Naive thymus-derived CD8-positive, alpha-beta T cell (primary cell): ENCODE results near the gene WFDC1. TPM values are rescaled to one million over a fixed set of nuclear protein-coding genes. Genes with fewer than 3 reads are reported as not detected.

Experiments used
- ATAC-seq, 2 donors: fragments of 150-1000 bp; cut with Tn5 transposase in 1 of 2; sonication (Bioruptor Pico), chemical (Tn5 transposase) in 1 of 2; 1 replicate in 1 of 2; 2 replicates in 1 of 2; pipeline ENCODE4 v1.10.0; 2021; ENCODE audit warnings: mild to moderate bottlenecking in 2 of 2, moderate library complexity in 2 of 2
- POLR2A ChIA-PET: fragments of 350-600 bp; sonication (Branson Sonifier 250); formaldehyde crosslinking; loops from one replicate; lab custom pipeline; 2021; ENCODE audit warnings: antibody characterized with exemption; lab: Charles Lee
- DNase-seq, 10 donors: peaks; one replicate each; pipeline versions ENCODE4 v3.0.0 to v3.0.0-alpha.2; 2020 to 2022
- H3K27ac Mint-ChIP-seq, 10 donors: one replicate each; pipeline ENCODE4 v1.8.0; 2020 to 2022; ENCODE audit warnings: mild to moderate bottlenecking in 10 of 10, mixed read lengths in 10 of 10, moderate library complexity in 4 of 10, inconsistent platforms in 1 of 10
- H3K27me3 Mint-ChIP-seq, 5 donors: one replicate each; pipeline ENCODE4 v1.8.0; 2021 to 2022; ENCODE audit warnings: mixed read lengths in 5 of 5
- H3K36me3 Mint-ChIP-seq, 3 donors: one replicate each; pipeline ENCODE4 v1.8.0; 2020 to 2022; ENCODE audit warnings: mixed read lengths in 3 of 3, mild to moderate bottlenecking in 2 of 3, inconsistent platforms in 1 of 3
- H3K4me1 Mint-ChIP-seq, 4 donors: one replicate each; pipeline ENCODE4 v1.8.0; 2021 to 2022; ENCODE audit warnings: mixed read lengths in 4 of 4
- H3K4me3 Mint-ChIP-seq, 10 donors: one replicate each; pipeline ENCODE4 v1.8.0; 2020 to 2022; ENCODE audit warnings: mild to moderate bottlenecking in 10 of 10, mixed read lengths in 10 of 10, moderate library complexity in 6 of 10, inconsistent platforms in 1 of 10
- H3K9me3 Mint-ChIP-seq, 9 donors: one replicate each; pipeline ENCODE4 v1.8.0; 2020 to 2022; ENCODE audit warnings: mixed read lengths in 9 of 9, mild to moderate bottlenecking in 3 of 9, inconsistent platforms in 1 of 9, moderate library complexity in 1 of 9
- polyA plus RNA-seq, 3 donors: library from polyadenylated mRNA; unstranded; fragments of 300-500 nt; fragmentation: Illumina TruSeq; gene quantifications; one replicate each; pipeline ENCODE4 v1.2.3, GENCODE V29; 2021
- total RNA-seq, 8 experiments: library from RNA in 2 of 8; stranded (reverse) in 2 of 8; gene quantifications; one replicate each; pipeline ENCODE4 v1.2.3 and lab custom pipeline; 2021 to 2026

The WFDC1 gene
- total and polyA plus RNA-seq, 5 experiments from 2014 or later: not detected

DNA sequence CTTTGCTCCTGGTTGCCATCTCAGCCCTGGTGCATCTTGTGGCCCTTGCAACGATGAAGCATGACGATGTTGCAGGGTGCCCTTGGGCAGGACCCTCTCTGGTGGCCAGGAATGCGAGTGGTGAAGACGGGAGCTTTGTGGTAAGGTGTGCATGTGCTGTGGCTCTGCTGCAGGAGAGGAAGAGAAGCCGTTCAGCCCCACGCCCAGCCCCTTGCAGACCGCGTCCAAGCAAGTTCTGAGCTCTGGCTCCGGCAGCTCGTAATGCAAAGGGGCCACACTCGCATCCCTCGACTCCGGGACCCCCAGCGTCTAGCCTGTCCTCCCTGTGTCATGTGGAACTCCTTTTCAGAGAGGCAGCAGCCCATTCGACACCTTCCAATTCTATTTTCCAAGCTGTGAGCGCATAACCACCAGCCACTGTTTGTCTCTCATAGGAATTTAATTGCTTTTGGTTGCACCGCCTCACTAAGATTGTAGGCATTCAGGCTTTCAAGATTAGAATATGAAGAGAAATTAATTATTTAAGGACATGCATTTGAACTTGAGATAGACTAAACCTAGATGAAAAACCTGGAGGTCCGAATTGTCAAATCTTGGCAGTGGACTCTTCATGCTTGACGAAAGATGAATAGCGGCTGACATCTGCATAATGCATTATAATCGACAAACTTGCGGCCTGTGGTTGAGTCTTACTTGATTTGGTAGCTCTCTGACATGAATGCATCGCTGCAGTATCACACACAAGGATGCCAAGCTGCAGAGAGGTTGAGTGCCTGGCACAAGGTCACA is 33.7 kb upstream of the WFDC1 start:
- Mint-ChIP-seq H3K27me3 (peaks cover 10 to 67% (median 24%) of the 10 kb centered on the region in 5 donors), H3K4me1 (no peaks in the 10 kb centered on the region), H3K36me3 (peaks cover 0 to 1% (median 0%) of the 10 kb centered on the region in 3 donors), H3K27ac (no peak overlapping the region), H3K9me3 (peaks cover 0 to 6% (median 0%) of the 10 kb centered on the region in 9 donors), H3K4me3 (no peak overlapping the region)
- DNase-seq (no peak), ATAC-seq (no peak)
- POLR2A ChIA-PET: no interaction called here

GRCh38 chr16:84262031-84262430 is 32.6 kb upstream of the WFDC1 start:
- POLR2A ChIA-PET: no interaction called here
- H3K27me3 Mint-ChIP-seq: peaks cover 6 to 58% (median 24%) of the 10 kb centered on the region in 5 donors
- H3K9me3 Mint-ChIP-seq: peaks cover 0 to 6% (median 0%) of the 10 kb centered on the region in 9 donors
- ATAC-seq (no peak), DNase-seq (no peak)
- peaks cover 0 to 1% (median 0%) of the 10 kb centered on the region in 3 donors for H3K36me3 Mint-ChIP-seq
- H3K4me3 Mint-ChIP-seq: no peak overlapping the region
- H3K27ac Mint-ChIP-seq: no peak overlapping the region
- H3K4me1 Mint-ChIP-seq: no peaks in the 10 kb centered on the region

- peaks cover 8 to 54% (median 21%) of the 10 kb centered on the region in 5 donors for H3K27me3 Mint-ChIP-seq
- no peak overlapping the region for H3K27ac Mint-ChIP-seq
- H3K9me3 Mint-ChIP-seq: peaks cover 0 to 4% (median 0%) of the 10 kb centered on the region in 9 donors
- DNase-seq: no peak
- POLR2A ChIA-PET: no interaction called here
- no peaks in the 10 kb centered on the region for H3K4me1 Mint-ChIP-seq
- H3K4me3 Mint-ChIP-seq: no peak overlapping the region
- no peak for ATAC-seq
- peaks cover 0 to 1% (median 0%) of the 10 kb centered on the region in 3 donors for H3K36me3 Mint-ChIP-seq
Measured at GRCh38 chr16:84262939-84263338, 31.7 kb upstream of the WFDC1 start.

- POLR2A ChIA-PET: no interaction called here
- peaks cover 0 to 4% (median 0%) of the 10 kb centered on the region in 9 donors for H3K9me3 Mint-ChIP-seq
- H3K27me3 Mint-ChIP-seq: peaks cover 6 to 28% (median 14%) of the 10 kb centered on the region in 5 donors
- ATAC-seq: peak in 1 of 2 donors; percentile 55
- no peaks in the 10 kb centered on the region for H3K4me1 Mint-ChIP-seq
- H3K36me3 Mint-ChIP-seq: peaks cover 0 to 1% (median 0%) of the 10 kb centered on the region in 3 donors
- no peak overlapping the region for H3K27ac Mint-ChIP-seq
- peak in 3 of 10 donors; percentile 9 to 13 (median 9) for DNase-seq
- no peak overlapping the region for H3K4me3 Mint-ChIP-seq
Measured at GRCh38 chr16:84266451-84266850, 28.2 kb upstream of the WFDC1 start.

GRCh38 chr16:84267380-84267779 is 27.3 kb upstream of the WFDC1 start:
- Mint-ChIP-seq H3K27ac (peak overlapping the region in 1 of 10 donors; percentile 34), H3K4me1 (no peaks in the 10 kb centered on the region), H3K4me3 (no peak overlapping the region), H3K36me3 (peaks cover 0 to 1% (median 0%) of the 10 kb centered on the region in 3 donors), H3K9me3 (peaks cover 0 to 3% (median 0%) of the 10 kb centered on the region in 9 donors), H3K27me3 (peaks cover 5 to 24% (median 8%) of the 10 kb centered on the region in 5 donors)
- POLR2A ChIA-PET: no interaction called here
- no peak for ATAC-seq
- DNase-seq: no peak

DNA sequence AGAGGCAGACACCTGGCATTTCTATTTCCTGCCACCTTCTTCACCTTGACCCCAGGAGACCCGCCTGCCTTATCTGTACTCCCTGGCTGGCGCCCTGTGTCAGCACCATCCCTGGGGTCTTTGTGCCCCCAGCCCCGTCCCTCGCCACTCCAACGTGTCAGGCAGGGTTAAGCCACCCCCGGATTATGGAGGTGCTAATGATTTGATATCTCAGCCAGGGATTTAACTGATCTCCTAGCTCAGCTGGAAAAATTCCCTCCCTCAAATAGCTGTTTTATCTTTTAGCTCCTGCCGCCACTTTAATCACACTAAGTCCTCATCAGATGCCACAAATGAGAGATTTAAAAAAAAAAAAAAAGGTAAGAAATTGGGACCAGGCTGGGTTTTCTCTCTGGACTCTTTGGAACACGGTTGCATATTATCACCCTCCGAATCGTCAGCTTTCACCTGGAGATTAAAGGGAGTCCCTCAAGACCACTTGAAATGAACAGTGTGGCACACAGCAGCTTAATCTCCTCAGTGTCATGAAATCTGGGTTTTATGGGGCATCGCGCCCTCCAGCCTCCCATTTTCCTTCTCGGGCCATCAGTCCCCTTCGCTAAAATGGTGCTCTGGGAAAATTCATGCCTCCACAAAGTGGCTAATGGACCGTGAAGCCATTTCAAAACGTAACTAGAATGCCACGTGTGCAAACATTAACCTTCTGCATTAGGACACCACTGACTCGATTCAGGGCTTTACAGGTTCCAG is 26.2 kb upstream of the WFDC1 start:
- POLR2A ChIA-PET: no interaction called here

GRCh38 chr16:84270071-84270470 is 24.6 kb upstream of the WFDC1 start:
- Mint-ChIP-seq H3K27ac (no peak overlapping the region), H3K9me3 (no peaks in the 10 kb centered on the region), H3K36me3 (no peaks in the 10 kb centered on the region), H3K27me3 (peaks cover 0 to 12% (median 6%) of the 10 kb centered on the region in 5 donors), H3K4me3 (no peak overlapping the region), H3K4me1 (no peaks in the 10 kb centered on the region)
- no peak for DNase-seq
- ATAC-seq: no peak
- POLR2A ChIA-PET: no interaction called here

More for the DNA sequence above, 26.2 kb upstream of the WFDC1 start:
- H3K4me3 Mint-ChIP-seq: peak overlapping the region in 1 of 10 donors; percentile 46
- peaks cover 3 to 16% (median 6%) of the 10 kb centered on the region in 5 donors for H3K27me3 Mint-ChIP-seq
- peaks cover 0 to 1% (median 0%) of the 10 kb centered on the region in 3 donors for H3K36me3 Mint-ChIP-seq
- no peak overlapping the region for H3K27ac Mint-ChIP-seq
- no peaks in the 10 kb centered on the region for H3K4me1 Mint-ChIP-seq
- no peak for DNase-seq
- no peak for ATAC-seq
- H3K9me3 Mint-ChIP-seq: no peaks in the 10 kb centered on the region

DNA sequence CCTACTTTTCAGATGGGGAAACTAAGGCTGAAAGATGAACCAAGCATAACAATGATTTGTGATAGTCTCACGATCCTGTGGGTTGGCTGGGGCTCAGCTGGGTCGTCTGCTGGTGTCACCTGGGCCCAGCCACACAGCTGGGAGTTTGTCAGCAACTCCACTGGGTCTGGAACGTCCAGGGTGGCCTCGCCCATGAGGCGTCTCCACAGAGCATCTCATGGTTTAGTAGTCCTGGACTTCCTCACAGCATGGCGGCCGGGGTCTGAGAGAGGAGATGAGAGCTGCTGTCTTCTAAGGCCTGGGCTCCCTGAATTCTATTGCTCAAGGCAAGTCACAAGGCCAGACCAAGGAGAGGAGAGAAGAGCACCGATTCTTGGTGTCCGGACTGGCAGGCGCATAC is 24.1 kb upstream of the WFDC1 start:
- no peaks in the 10 kb centered on the region for H3K4me1 Mint-ChIP-seq
- no peaks in the 10 kb centered on the region for H3K36me3 Mint-ChIP-seq
- no peak overlapping the region for H3K27ac Mint-ChIP-seq
- no peak overlapping the region for H3K4me3 Mint-ChIP-seq
- H3K9me3 Mint-ChIP-seq: no peaks in the 10 kb centered on the region
- ATAC-seq (no peak), DNase-seq (no peak)
- H3K27me3 Mint-ChIP-seq: peaks cover 0 to 13% (median 6%) of the 10 kb centered on the region in 5 donors
- POLR2A ChIA-PET: no interaction called here

DNA sequence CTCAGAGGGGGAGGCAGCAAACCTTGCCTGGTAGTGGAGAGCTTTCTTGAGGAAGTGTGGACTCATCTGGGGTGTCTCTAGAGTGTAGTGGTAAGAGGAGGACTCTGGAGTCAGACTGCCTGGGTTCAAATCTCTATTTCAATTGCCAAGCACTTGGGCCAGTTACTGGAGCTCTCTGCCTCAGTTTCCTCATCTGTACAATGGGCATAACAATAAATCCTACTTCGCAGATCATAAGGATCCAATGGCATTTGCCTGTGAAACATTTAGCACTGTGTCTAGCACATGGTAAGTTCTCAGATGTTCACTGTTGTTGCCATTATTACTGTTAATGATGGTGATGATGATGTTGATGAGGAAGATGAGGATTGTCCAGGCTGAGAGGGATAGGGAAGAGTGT is 23.6 kb upstream of the WFDC1 start:
- H3K27ac Mint-ChIP-seq: no peak overlapping the region
- no peaks in the 10 kb centered on the region for H3K36me3 Mint-ChIP-seq
- H3K4me3 Mint-ChIP-seq: no peak overlapping the region
- ATAC-seq: no peak
- H3K4me1 Mint-ChIP-seq: no peaks in the 10 kb centered on the region
- peaks cover 0 to 17% (median 6%) of the 10 kb centered on the region in 5 donors for H3K27me3 Mint-ChIP-seq
- no peak for DNase-seq
- no peaks in the 10 kb centered on the region for H3K9me3 Mint-ChIP-seq
- POLR2A ChIA-PET: no interaction called here

DNA sequence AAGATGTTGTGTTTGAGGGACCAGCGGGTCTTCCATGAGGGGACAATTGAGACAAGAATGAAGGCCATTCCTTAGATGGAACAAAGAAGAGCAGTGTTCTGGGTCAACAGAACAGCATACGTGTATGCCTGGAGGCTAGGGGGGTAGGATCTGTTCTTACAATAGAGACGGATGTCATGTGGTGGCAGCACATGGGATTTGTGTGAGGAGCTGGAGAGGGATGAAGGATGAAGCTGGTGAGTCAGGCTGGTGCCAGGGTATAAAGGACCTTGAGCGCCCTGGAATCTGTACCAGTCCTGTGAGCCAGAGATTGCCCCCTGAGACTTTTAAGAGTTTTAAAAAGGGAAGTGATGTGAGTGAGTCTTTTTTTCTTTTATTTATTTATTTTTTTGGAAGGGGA is 22.8 kb upstream of the WFDC1 start:
- Mint-ChIP-seq H3K27me3 (peaks cover 0 to 17% (median 6%) of the 10 kb centered on the region in 5 donors), H3K36me3 (no peaks in the 10 kb centered on the region), H3K9me3 (no peaks in the 10 kb centered on the region), H3K4me3 (no peak overlapping the region), H3K27ac (no peak overlapping the region), H3K4me1 (no peaks in the 10 kb centered on the region)
- no peak for ATAC-seq
- POLR2A ChIA-PET: interaction anchor here (0.6 kb wide), 1 partner anchor 238 kb away, joined by 5 read pairs; no protein-coding TSS in a partner anchor
- no peak for DNase-seq

GRCh38 chr16:84272740-84273320 is 21.8 kb upstream of the WFDC1 start:
- H3K9me3 Mint-ChIP-seq: no peaks in the 10 kb centered on the region
- peaks cover 0 to 2% (median 0%) of the 10 kb centered on the region in 4 donors for H3K4me1 Mint-ChIP-seq
- DNase-seq (no peak), ATAC-seq (no peak)
- H3K36me3 Mint-ChIP-seq: no peaks in the 10 kb centered on the region
- H3K27me3 Mint-ChIP-seq: peaks cover 0 to 17% (median 5%) of the 10 kb centered on the region in 5 donors
- no peak overlapping the region for H3K4me3 Mint-ChIP-seq
- no peak overlapping the region for H3K27ac Mint-ChIP-seq
- POLR2A ChIA-PET: no interaction called here

GRCh38 chr16:84274515-84274914 is 20.2 kb upstream of the WFDC1 start:
- no peaks in the 10 kb centered on the region for H3K36me3 Mint-ChIP-seq
- no peaks in the 10 kb centered on the region for H3K9me3 Mint-ChIP-seq
- no peak overlapping the region for H3K27ac Mint-ChIP-seq
- H3K4me3 Mint-ChIP-seq: no peak overlapping the region
- no peak for DNase-seq
- no peak for ATAC-seq
- peaks cover 0 to 17% (median 5%) of the 10 kb centered on the region in 5 donors for H3K27me3 Mint-ChIP-seq
- peaks cover 0 to 2% (median 0%) of the 10 kb centered on the region in 4 donors for H3K4me1 Mint-ChIP-seq
- POLR2A ChIA-PET: no interaction called here
